Endothelial cell of umbilical vein (primary cell): ENCODE measurements around the gene TEX44. TPM values are rescaled to one million over a fixed set of nuclear protein-coding genes. Genes with fewer than 3 reads are reported as not detected.

Source experiments
- BruUV-seq: library from RNA; stranded (reverse); fragments of 400-500 nt; replicated peaks from 2 replicates; lab custom pipeline; 2021; lab: Mats Ljungman, UMichigan
- CTCF ChIA-PET: fragments of 300-600, 350-600 bp; sonication (Branson Sonifier 250); formaldehyde crosslinking; loops from one replicate; lab custom pipeline; 2021; ENCODE audit warnings: antibody characterized with exemption, inconsistent platforms; lab: Charles Lee
- POLR2A ChIA-PET: fragments of 300-600, 350-600 bp; sonication (Branson Sonifier 250); formaldehyde crosslinking; loops from one replicate; lab custom pipeline; 2021; ENCODE audit warnings: antibody characterized with exemption, inconsistent platforms; lab: Charles Lee
- DNase-seq: peaks from one replicate; pipeline ENCODE4 v3.0.0-alpha.2; 2011; ENCODE audit warnings: low read depth, low spot score
- FAIRE-seq: peaks from 2 replicates; lab custom pipeline; 2011; peaks lifted over from hg19 to GRCh38; lab: Jason Lieb, UNC
- H2AFZ ChIP-seq: 2 replicates; pipeline ENCODE4 v1.6.0; 2012; ENCODE audit warnings: low read depth, low read length, control low read depth, inconsistent platforms
- H3K27ac ChIP-seq: 2 replicates; pipeline ENCODE4 v1.5.1; 2011; ENCODE audit warnings: low read depth, mild to moderate bottlenecking, control low read depth, low read length, moderate library complexity; ENCODE audit not compliant: insufficient read depth
- H3K27me3 ChIP-seq, 2 experiments: 2 replicates each; pipeline versions ENCODE4 v1.6.0 to v1.6.1; 2011; ENCODE audit warnings: low read length in 2 of 2, mixed read lengths in 1 of 2; ENCODE audit not compliant: control insufficient read depth in 2 of 2, insufficient read depth in 2 of 2
- H3K36me3 ChIP-seq, 2 experiments: 2 replicates in 1 of 2; 3 replicates in 1 of 2; pipeline ENCODE4 v1.5.1; 2011; ENCODE audit warnings: low read length in 2 of 2, mild to moderate bottlenecking in 1 of 2, moderate library complexity in 1 of 2; ENCODE audit not compliant: control insufficient read depth in 2 of 2, insufficient read depth in 2 of 2; ENCODE audit errors: extremely low read depth in 1 of 2
- H3K4me1 ChIP-seq: 3 replicates; pipeline ENCODE4 v1.5.1; 2011; ENCODE audit warnings: mild to moderate bottlenecking, low read length; ENCODE audit not compliant: control insufficient read depth, insufficient read depth; ENCODE audit errors: extremely low read depth
- H3K4me2 ChIP-seq: 2 replicates; pipeline ENCODE4 v1.6.1; 2011; ENCODE audit warnings: low read length, control low read depth, mixed read lengths; ENCODE audit not compliant: insufficient read depth
- H3K4me3 ChIP-seq, 3 experiments: fragments of 200-600 bp in 1 of 3; sonication (generic), shearing (Covaris generic) in 1 of 3; replicated peaks in 1 of 3; 2 replicates each; pipeline ENCODE4 v1.5.1; 2011 to 2016; ENCODE audit warnings: control low read depth in 3 of 3, low read length in 3 of 3, mild to moderate bottlenecking in 2 of 3, inconsistent platforms in 1 of 3, low read depth in 1 of 3, moderate library complexity in 1 of 3; ENCODE audit not compliant: insufficient read depth in 1 of 3
- H3K79me2 ChIP-seq: 2 replicates; pipeline ENCODE4 v1.6.0; 2012; ENCODE audit warnings: low read length, inconsistent platforms; ENCODE audit not compliant: control insufficient read depth, insufficient read depth
- H3K9ac ChIP-seq: replicated peaks from 2 replicates; pipeline ENCODE3; 2011; ENCODE audit warnings: low read length, control low read depth; ENCODE audit not compliant: insufficient read depth; ENCODE audit errors: extremely low read depth
- H3K9me1 ChIP-seq: replicated peaks from 3 replicates; pipeline ENCODE4 v1.6.0; 2011; ENCODE audit warnings: mild to moderate bottlenecking, low read length; ENCODE audit not compliant: control insufficient read depth, insufficient read depth; ENCODE audit errors: extremely low read depth
- H3K9me3 ChIP-seq: replicated peaks from 2 replicates; pipeline ENCODE4 v1.5.1; 2012; ENCODE audit warnings: low read length, inconsistent platforms; ENCODE audit not compliant: control insufficient read depth, insufficient read depth
- H4K20me1 ChIP-seq: replicated peaks from 2 replicates; pipeline ENCODE3; 2011; ENCODE audit warnings: mild to moderate bottlenecking, low read length; ENCODE audit not compliant: control insufficient read depth, insufficient read depth; ENCODE audit errors: extremely low read depth
- CTCF ChIP-seq, 2 donors: IDR thresholded peaks; 1 replicate in 1 of 2; 2 replicates in 1 of 2; pipeline ENCODE4 v1.5.1; 2011; ENCODE audit warnings: low read length in 2 of 2, mild to moderate bottlenecking in 2 of 2, moderate library complexity in 2 of 2, control low read depth in 1 of 2, inconsistent platforms in 1 of 2, low read depth in 1 of 2; ENCODE audit not compliant: insufficient read depth in 1 of 2; ENCODE audit errors: extremely low read depth in 1 of 2
- EZH2 ChIP-seq: IDR thresholded peaks from 2 replicates; pipeline ENCODE4 v1.6.1; 2012; ENCODE audit warnings: borderline replicate concordance, low read depth, mild to moderate bottlenecking, moderate library complexity, low read length, inconsistent platforms; ENCODE audit not compliant: severe bottlenecking
- FOS ChIP-seq: IDR thresholded peaks from 2 replicates; pipeline ENCODE4 v1.6.1; 2011; ENCODE audit warnings: mild to moderate bottlenecking, low read length, moderate library complexity, borderline replicate concordance; ENCODE audit not compliant: insufficient read depth
- GATA2 ChIP-seq: IDR thresholded peaks from 2 replicates; pipeline ENCODE4 v1.7.0; 2011; ENCODE audit warnings: low read depth, mild to moderate bottlenecking, moderate library complexity, mixed read lengths, low read length; ENCODE audit not compliant: insufficient read length, insufficient read depth
- JUN ChIP-seq: IDR thresholded peaks from 2 replicates; pipeline ENCODE4 v1.6.1; 2011; ENCODE audit warnings: borderline replicate concordance, low read depth; ENCODE audit not compliant: insufficient read length, insufficient read depth
- MAX ChIP-seq: IDR thresholded peaks from 2 replicates; pipeline ENCODE4 v1.6.1; 2011; ENCODE audit not compliant: insufficient read depth, insufficient read length
- MYC ChIP-seq: IDR thresholded peaks from one replicate; pipeline ENCODE4 v1.6.1; 2011; ENCODE audit warnings: mild to moderate bottlenecking, low read depth, low read length
- POLR2A ChIP-seq: IDR thresholded peaks from 2 replicates; pipeline ENCODE4 v1.6.1; 2012; ENCODE audit warnings: low read depth, mild to moderate bottlenecking, control low read depth, low read length
- POLR2AphosphoS5 ChIP-seq: IDR thresholded peaks from 2 replicates; pipeline ENCODE4 v1.6.1; 2012; ENCODE audit warnings: low read depth, mild to moderate bottlenecking, control low read depth, low read length, moderate library complexity; ENCODE audit not compliant: insufficient read depth
- dilution Hi-C: fragments of 300-500 bp; cut with MboI; formaldehyde crosslinking; loops from one replicate; pipeline ENCODE4 v1.15.0; 2019; ENCODE audit warnings: low sequenced_read_pairs; ENCODE audit not compliant: extremely low pct_ligation_motif_present
- intact Hi-C: fragments of 100-400 bp; cut with micrococcal nuclease; formaldehyde crosslinking; loops from one replicate; pipeline ENCODE4 v1.10.0; 2022
- polyA plus RNA-seq, 4 experiments: library from polyadenylated mRNA; depleted of rRNA in 3 of 4; stranded (reverse) in 3 of 4; unstranded in 1 of 4; fragments of >200 nt; gene quantifications; 2 replicates each; pipeline versions ENCODE4 v1.2.1 to v1.2.3, GENCODE V29; 2011 to 2012; ENCODE audit warnings: missing spikeins in 1 of 4
- total RNA-seq: library from RNA; stranded (reverse); gene quantifications from 2 replicates; pipeline ENCODE4 v1.2.3, GENCODE V29; 2021

TEX44 gene
- total and polyA plus RNA-seq, 2 donors (not counting 3 experiments of a cell fraction or from before 2014, with no cell fraction given) = not detected

GRCh38 chr2:231556981-231557380, 35.7 kb upstream of the TEX44 start:
- dilution Hi-C loops = no loop called here
- Histone ChIP-seq H3K9me1 (no peaks in the 10 kb centered on the region), H3K9me3 (no peaks in the 10 kb centered on the region), H3K4me1 (peaks cover 5% of the 10 kb centered on the region), H2AFZ (no peak overlapping the region), H3K79me2 (no peaks in the 10 kb centered on the region), H3K27ac (no peak overlapping the region), H3K4me2 (no peak overlapping the region), H4K20me1 (no peaks in the 10 kb centered on the region), H3K4me3 (no peak overlapping the region), H3K9ac (no peak overlapping the region), H3K27me3 (no peaks in the 10 kb centered on the region), H3K36me3 (no peaks in the 10 kb centered on the region)
- CTCF ChIA-PET = interaction anchor here (1.1 to 5.2 kb wide), 4 partner anchors 26 to 73 kb away, joined by 5 to 40 read pairs (median 24); partner anchors contain the start of gene NMUR1
- FAIRE-seq = no peak
- TF ChIP-seq EZH2 (no peak), MAX (no peak), MYC (no peak), CTCF (IDR thresholded peaks at IDR 0.05; ENCODE audit: extremely low read depth in 1 of 2, insufficient read depth in 1 of 2, low read depth in 1 of 2, low read length in 2 of 2) (no peak), JUN (no peak), POLR2A (no peak), FOS (no peak), GATA2 (no peak), POLR2AphosphoS5 (no peak)
- DNase-seq = no peak
- intact Hi-C loops = loop anchor here (5.0 kb wide), 1 partner anchor 95 kb away; the partner anchor contains the start of gene NCL
- POLR2A ChIA-PET = no interaction called here
- BruUV-seq = no TSS peak
